ENCODE data around the gene SRMS.

GRCh38 chr20:63496596-63497120 lies 50.9 kb downstream of the SRMS start:
- no peak for TF ChIP-seq CTCF (IDR thresholded peaks at IDR 0.05)
- no peak for TF ChIP-seq POLR2A (IDR thresholded peaks at IDR 0.05)
- TF ChIP-seq POLR2AphosphoS5 (IDR thresholded peaks at IDR 0.05), result no peak
- TF ChIP-seq EP300 (IDR thresholded peaks at IDR 0.05), result no peak
